ENCODE data around the gene XRCC3.

The XRCC3 gene

GRCh38 chr14:103725001-103725682, 9.9 kb upstream of the XRCC3 start:
- no peak for DNase-seq

GRCh38 chr14:103724116-103724515, 8.9 kb upstream of the XRCC3 start:
- peak; percentile 38 for DNase-seq

- DNase-seq: no peak
These were observed 8.5 kb upstream of the XRCC3 start for GRCh38 chr14:103723748-103724081.

- DNase-seq: no peak
These were observed 6.3 kb upstream of the XRCC3 start for GRCh38 chr14:103721334-103722120.

- DNase-seq: no peak
These were observed 4.5 kb upstream of the XRCC3 start for GRCh38 chr14:103719751-103720150.

GRCh38 chr14:103718572-103718971, 3.3 kb upstream of the XRCC3 start:
- DNase-seq: no peak

- DNase-seq: no peak
These were observed 1.7 kb upstream of the XRCC3 start for GRCh38 chr14:103716899-103717411.

- DNase-seq: no peak
These were observed 995 bp upstream of the XRCC3 start for GRCh38 chr14:103716091-103716801.

- DNase-seq: no peak
These were observed 1.1 kb downstream of the XRCC3 start for GRCh38 chr14:103714063-103714724.

GRCh38 chr14:103713304-103714062, 1.8 kb downstream of the XRCC3 start:
- DNase-seq: no peak

- no peak for DNase-seq
These were observed 2.5 kb downstream of the XRCC3 start for GRCh38 chr14:103712633-103713247.

GRCh38 chr14:103711516-103712431, 3.5 kb downstream of the XRCC3 start:
- no peak for DNase-seq

- no peak for DNase-seq
These were observed 4.4 kb downstream of the XRCC3 start for GRCh38 chr14:103710771-103711377.

GRCh38 chr14:103709814-103710213, 5.4 kb downstream of the XRCC3 start:
- DNase-seq: no peak

GRCh38 chr14:103708750-103709187, 6.5 kb downstream of the XRCC3 start:
- DNase-seq: no peak

GRCh38 chr14:103707329-103708263, 7.7 kb downstream of the XRCC3 start:
- DNase-seq: no peak

GRCh38 chr14:103706551-103707328, 8.5 kb downstream of the XRCC3 start:
- no peak for DNase-seq

All from NCI-H1694 treated with DMSO at 0.1 percent for 48 hours (cell line).